ENCODE measurements around the gene SKI.
"Not testable (repeated sequence)": the region's sequence is repeated elsewhere in the genome, so short reads cannot be mapped to it uniquely, and the experiment has no call there.

The SKI gene

GRCh38 chr1:2312515-2313301, 84.6 kb downstream of the SKI start:
- no peak for DNase-seq

- DNase-seq: peak in 1 of 2 donors; percentile 27
Measured at GRCh38 chr1:2313651-2314261, 85.6 kb downstream of the SKI start.

GRCh38 chr1:2314273-2314802, 86.2 kb downstream of the SKI start:
- DNase-seq: peak in 1 of 2 donors; percentile 12

GRCh38 chr1:2314803-2315673, 86.9 kb downstream of the SKI start:
- no peak for DNase-seq

- no peak for DNase-seq
Measured at GRCh38 chr1:2315674-2316450, 87.7 kb downstream of the SKI start.

GRCh38 chr1:2316451-2316961, 88.4 kb downstream of the SKI start:
- peak; percentile 20 to 44 for DNase-seq

- DNase-seq: no peak
Measured at GRCh38 chr1:2317230-2318065, 89.3 kb downstream of the SKI start.

- DNase-seq: no peak
Measured at GRCh38 chr1:2318314-2319278, 90.5 kb downstream of the SKI start.

- no peak for DNase-seq
Measured at GRCh38 chr1:2319291-2319690, 91.2 kb downstream of the SKI start.

- no peak for DNase-seq
Measured at GRCh38 chr1:2320006-2320405, 91.9 kb downstream of the SKI start.

GRCh38 chr1:2320760-2321667, 92.9 kb downstream of the SKI start:
- DNase-seq: no peak

GRCh38 chr1:2322065-2322571, 94.0 kb downstream of the SKI start:
- DNase-seq: no peak

- DNase-seq: no peak
Measured at GRCh38 chr1:2322581-2323211, 94.6 kb downstream of the SKI start.

GRCh38 chr1:2323451-2323974, 95.4 kb downstream of the SKI start:
- no peak for DNase-seq

- no peak for DNase-seq
Measured at GRCh38 chr1:2324553-2325366, 96.6 kb downstream of the SKI start.

GRCh38 chr1:2326524-2326923, 98.4 kb downstream of the SKI start:
- DNase-seq: no peak

- not testable (repeated sequence) for DNase-seq
Measured at GRCh38 chr1:2327162-2327561, 99.0 kb downstream of the SKI start.
